GM18520 (cell line): ENCODE measurements around the gene IGSF9.

Source experiments
- ATAC-seq: cut with Tn5 transposase; IDR thresholded peaks from one replicate; pipeline ENCODE4 v1.9.1; 2021; ENCODE audit not compliant: unreplicated experiment

IGSF9 gene

GRCh38 chr1:159877695-159878444, 67.5 kb downstream of the IGSF9 start:
- no peak for ATAC-seq
